Measurements from ENCODE around the gene IL24. TPM values are rescaled to one million over a fixed set of nuclear protein-coding genes. Genes with fewer than 3 reads are reported as not detected.

IL24 gene
- polyA plus RNA-seq, 1 of the 3 experiments (the other 2 are of a cell fraction), result 0.03 TPM

DNA sequence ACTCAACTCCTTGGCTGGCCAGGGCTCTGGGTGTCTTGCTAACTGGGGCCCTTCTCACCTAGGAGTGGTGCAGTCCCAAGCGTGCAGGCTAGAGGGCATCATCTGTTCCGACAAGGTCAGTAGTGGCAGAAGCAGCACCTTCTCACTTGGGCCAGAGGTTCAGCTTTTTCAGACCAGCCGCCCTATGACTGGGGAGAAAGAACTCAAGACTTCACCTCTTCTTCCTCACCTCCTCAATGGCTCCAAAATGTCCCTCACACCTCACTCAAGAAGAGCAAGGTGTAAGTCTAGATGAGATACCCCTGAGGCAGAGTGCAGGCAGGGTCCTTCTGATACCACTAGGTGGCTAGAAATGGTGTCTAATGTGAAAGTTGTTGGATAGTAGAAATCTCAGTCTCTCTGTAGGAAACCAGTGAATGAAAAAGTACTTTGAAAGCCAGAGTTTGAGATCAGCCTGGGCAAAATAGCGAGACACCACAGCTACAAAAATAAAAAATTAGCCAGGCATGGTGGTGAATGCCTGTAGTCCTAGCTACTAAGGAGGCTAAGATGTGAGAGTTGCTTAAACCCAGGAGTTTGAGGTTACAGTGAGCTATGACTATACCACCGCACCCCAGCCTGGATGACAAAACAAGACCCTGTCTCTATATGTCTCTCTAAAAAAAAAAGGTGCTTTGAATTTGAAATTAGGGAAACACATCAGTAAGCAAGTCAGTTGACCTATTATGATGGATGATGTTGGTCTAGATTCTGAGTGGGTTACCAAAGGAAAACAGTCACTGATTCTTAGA is 40.4 kb upstream of the IL24 start:
- Histone ChIP-seq H3F3A (replicated peaks; ENCODE audit: insufficient read depth) (no peaks in the 10 kb centered on the region), H3K9me3 (peaks cover 9% of the 10 kb centered on the region; the same call in 1 of the 2 replicates), H2AFZ (ENCODE audit: low read depth) (no peak overlapping the region), H3K36me3 (replicated peaks in 1 of 2; ENCODE audit: control insufficient read depth in 1 of 2, insufficient read depth in 2 of 2, low read length in 1 of 2) (peaks cover 0 to 3% of the 10 kb centered on the region in 2 experiments), H3K27me3 (ENCODE audit: insufficient read depth) (peaks cover 5% of the 10 kb centered on the region; the same call in 1 of the 2 replicates), H3K9me2 (no peaks in the 10 kb centered on the region), H3K4me3 (ENCODE audit: low read depth in 2 of 2, low read length in 1 of 2) (no peak overlapping the region), H3K4me1 (ENCODE audit: control insufficient read depth in 1 of 2, insufficient read depth in 2 of 2, low read depth in 1 of 2, low read length in 1 of 2) (no peaks in the 10 kb centered on the region), H3K4me2 (no peak overlapping the region), H4K20me1 (ENCODE audit: insufficient read depth) (no peaks in the 10 kb centered on the region), H3K79me2 (ENCODE audit: insufficient read depth) (no peaks in the 10 kb centered on the region), H3K27ac (ENCODE audit: low read depth in 2 of 2, low read length in 1 of 2) (no peak overlapping the region), H3K9ac (no peak overlapping the region)
- ChIA-PET POLR2A (no interaction called here), CTCF (interaction anchor here (0.6 to 1.9 kb wide), 4 partner anchors 8 to 55 kb away, joined by 3 to 5 read pairs (median 4); partner anchors contain the start of gene IL20)
- TF ChIP-seq SIN3A (IDR thresholded peaks at IDR 0.05; ENCODE audit: borderline replicate concordance, low read depth, low read length) (no peak), EP300 (IDR thresholded peaks at IDR 0.05; ENCODE audit: borderline replicate concordance in 1 of 2, low read depth in 1 of 2, low read length in 1 of 2) (no peak), RCOR1 (IDR thresholded peaks at IDR 0.05; ENCODE audit: low read length) (no peak), TAF1 (IDR thresholded peaks at IDR 0.05; ENCODE audit: borderline replicate concordance, low read depth, low read length) (no peak), NRF1 (IDR thresholded peaks at IDR 0.05; ENCODE audit: low read depth, low read length) (no peak)
- TF ChIP-seq, protein P1, sequence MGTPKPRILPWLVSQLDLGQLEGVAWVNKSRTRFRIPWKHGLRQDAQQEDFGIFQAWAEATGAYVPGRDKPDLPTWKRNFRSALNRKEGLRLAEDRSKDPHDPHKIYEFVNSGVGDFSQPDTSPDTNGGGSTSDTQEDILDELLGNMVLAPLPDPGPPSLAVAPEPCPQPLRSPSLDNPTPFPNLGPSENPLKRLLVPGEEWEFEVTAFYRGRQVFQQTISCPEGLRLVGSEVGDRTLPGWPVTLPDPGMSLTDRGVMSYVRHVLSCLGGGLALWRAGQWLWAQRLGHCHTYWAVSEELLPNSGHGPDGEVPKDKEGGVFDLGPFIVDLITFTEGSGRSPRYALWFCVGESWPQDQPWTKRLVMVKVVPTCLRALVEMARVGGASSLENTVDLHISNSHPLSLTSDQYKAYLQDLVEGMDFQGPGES (IDR thresholded peaks at IDR 0.05; ENCODE audit: low read depth, low read length), result no peak
- TF ChIP-seq, protein P2, sequence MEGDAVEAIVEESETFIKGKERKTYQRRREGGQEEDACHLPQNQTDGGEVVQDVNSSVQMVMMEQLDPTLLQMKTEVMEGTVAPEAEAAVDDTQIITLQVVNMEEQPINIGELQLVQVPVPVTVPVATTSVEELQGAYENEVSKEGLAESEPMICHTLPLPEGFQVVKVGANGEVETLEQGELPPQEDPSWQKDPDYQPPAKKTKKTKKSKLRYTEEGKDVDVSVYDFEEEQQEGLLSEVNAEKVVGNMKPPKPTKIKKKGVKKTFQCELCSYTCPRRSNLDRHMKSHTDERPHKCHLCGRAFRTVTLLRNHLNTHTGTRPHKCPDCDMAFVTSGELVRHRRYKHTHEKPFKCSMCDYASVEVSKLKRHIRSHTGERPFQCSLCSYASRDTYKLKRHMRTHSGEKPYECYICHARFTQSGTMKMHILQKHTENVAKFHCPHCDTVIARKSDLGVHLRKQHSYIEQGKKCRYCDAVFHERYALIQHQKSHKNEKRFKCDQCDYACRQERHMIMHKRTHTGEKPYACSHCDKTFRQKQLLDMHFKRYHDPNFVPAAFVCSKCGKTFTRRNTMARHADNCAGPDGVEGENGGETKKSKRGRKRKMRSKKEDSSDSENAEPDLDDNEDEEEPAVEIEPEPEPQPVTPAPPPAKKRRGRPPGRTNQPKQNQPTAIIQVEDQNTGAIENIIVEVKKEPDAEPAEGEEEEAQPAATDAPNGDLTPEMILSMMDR (IDR thresholded peaks at IDR 0.05), result peak; percentile 30; the same call in 1 of the 2 replicates
- no peak for DNase-seq
- 52% methylated on average over 5 of the region's 5 CpGs for WGBS (ENCODE audit: low lambda C conversion rate)

DNA sequence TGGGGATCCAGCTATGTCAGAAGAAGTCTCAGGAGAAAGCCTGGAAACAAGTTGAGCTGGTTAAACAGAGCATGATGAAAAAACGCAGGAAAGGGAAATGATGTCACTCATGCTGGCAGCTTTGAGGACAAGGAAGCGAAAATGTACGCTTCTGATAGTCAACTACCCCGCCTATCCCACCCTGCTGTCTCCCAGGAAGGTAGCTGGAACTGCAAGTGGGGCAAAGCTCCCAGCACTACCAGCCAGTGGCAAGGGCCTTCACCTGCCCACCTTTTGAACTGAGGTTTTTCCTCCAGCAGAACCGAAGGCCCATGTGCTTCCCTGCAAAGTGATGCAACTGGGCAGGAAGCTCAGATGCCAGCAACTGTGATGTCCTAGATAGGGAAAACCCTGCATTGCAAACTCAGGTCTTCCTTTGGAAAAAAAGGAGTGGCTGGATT is 38.1 kb upstream of the IL24 start:
- no peak for DNase-seq
- 54% methylated on average over 5 of the region's 5 CpGs for WGBS (ENCODE audit: low lambda C conversion rate)

More for the DNA sequence above, 38.1 kb upstream of the IL24 start:
- TF ChIP-seq CHD2 (IDR thresholded peaks at IDR 0.05; ENCODE audit: low read length, partially characterized antibody), result no peak
- TF ChIP-seq NFIC (IDR thresholded peaks at IDR 0.05; ENCODE audit: borderline replicate concordance), result no peak
- TF ChIP-seq RCOR1 (IDR thresholded peaks at IDR 0.05; ENCODE audit: low read length), result no peak
- TF ChIP-seq, protein P3, sequence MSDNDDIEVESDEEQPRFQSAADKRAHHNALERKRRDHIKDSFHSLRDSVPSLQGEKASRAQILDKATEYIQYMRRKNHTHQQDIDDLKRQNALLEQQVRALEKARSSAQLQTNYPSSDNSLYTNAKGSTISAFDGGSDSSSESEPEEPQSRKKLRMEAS (IDR thresholded peaks at IDR 0.05; ENCODE audit: low read depth), result no peak
- TF ChIP-seq, protein P4, sequence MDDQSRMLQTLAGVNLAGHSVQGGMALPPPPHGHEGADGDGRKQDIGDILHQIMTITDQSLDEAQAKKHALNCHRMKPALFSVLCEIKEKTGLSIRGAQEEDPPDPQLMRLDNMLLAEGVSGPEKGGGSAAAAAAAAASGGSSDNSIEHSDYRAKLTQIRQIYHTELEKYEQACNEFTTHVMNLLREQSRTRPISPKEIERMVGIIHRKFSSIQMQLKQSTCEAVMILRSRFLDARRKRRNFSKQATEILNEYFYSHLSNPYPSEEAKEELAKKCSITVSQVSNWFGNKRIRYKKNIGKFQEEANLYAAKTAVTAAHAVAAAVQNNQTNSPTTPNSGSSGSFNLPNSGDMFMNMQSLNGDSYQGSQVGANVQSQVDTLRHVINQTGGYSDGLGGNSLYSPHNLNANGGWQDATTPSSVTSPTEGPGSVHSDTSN (IDR thresholded peaks at IDR 0.05), result no peak
- no peak for TF ChIP-seq RAD21 (IDR thresholded peaks at IDR 0.05; ENCODE audit: low read length)
- H3K9me2 ChIP-seq, result no peaks in the 10 kb centered on the region
- ChIA-PET POLR2A (no interaction called here), CTCF (interaction anchor here (0.7 to 2.1 kb wide), 4 partner anchors 12 to 126 kb away, joined by 3 to 9 read pairs (median 4); no protein-coding TSS in a partner anchor)
- no peak overlapping the region for H3K4me3 ChIP-seq (ENCODE audit: low read depth in 2 of 2, low read length in 1 of 2)
- H3K9ac ChIP-seq, result no peak overlapping the region
- no peaks in the 10 kb centered on the region for H3F3A ChIP-seq (replicated peaks; ENCODE audit: insufficient read depth)
- H3K27me3 ChIP-seq (ENCODE audit: insufficient read depth), result peaks cover 5% of the 10 kb centered on the region; the same call in 1 of the 2 replicates
- H3K27ac ChIP-seq (ENCODE audit: low read depth in 2 of 2, low read length in 1 of 2), result no peak overlapping the region
- H4K20me1 ChIP-seq (ENCODE audit: insufficient read depth), result no peaks in the 10 kb centered on the region
- H3K36me3 ChIP-seq (replicated peaks in 1 of 2; ENCODE audit: control insufficient read depth in 1 of 2, insufficient read depth in 2 of 2, low read length in 1 of 2), result no peaks in the 10 kb centered on the region
- no peaks in the 10 kb centered on the region for H3K4me1 ChIP-seq (ENCODE audit: control insufficient read depth in 1 of 2, insufficient read depth in 2 of 2, low read depth in 1 of 2, low read length in 1 of 2)
- H3K9me3 ChIP-seq, result no peaks in the 10 kb centered on the region
- H3K79me2 ChIP-seq (ENCODE audit: insufficient read depth), result no peaks in the 10 kb centered on the region
- H2AFZ ChIP-seq (ENCODE audit: low read depth), result no peak overlapping the region
- no peak overlapping the region for H3K4me2 ChIP-seq

Data from SK-N-SH (cell line).